Cardiac fibroblast (primary cell): ENCODE data around the gene TBC1D25.

Source experiments
- DNase-seq, 2 donors: peaks; one replicate each; pipeline versions ENCODE4 v3.0.0 to v3.0.0-alpha.2; 2010; ENCODE audit warnings: low read depth in 2 of 2
- H3K4me3 ChIP-seq, 2 donors: replicated peaks in 1 of 2; 1 replicate in 1 of 2; 2 replicates in 1 of 2; pipeline ENCODE4 v1.5.1; 2011; ENCODE audit warnings: low read depth in 2 of 2, low read length in 2 of 2, mild to moderate bottlenecking in 2 of 2, moderate library complexity in 1 of 2
- CTCF ChIP-seq: IDR thresholded peaks from one replicate; pipeline ENCODE4 v1.5.1; 2011; ENCODE audit warnings: low read depth, mild to moderate bottlenecking, low read length, inconsistent platforms

The TBC1D25 gene

DNA sequence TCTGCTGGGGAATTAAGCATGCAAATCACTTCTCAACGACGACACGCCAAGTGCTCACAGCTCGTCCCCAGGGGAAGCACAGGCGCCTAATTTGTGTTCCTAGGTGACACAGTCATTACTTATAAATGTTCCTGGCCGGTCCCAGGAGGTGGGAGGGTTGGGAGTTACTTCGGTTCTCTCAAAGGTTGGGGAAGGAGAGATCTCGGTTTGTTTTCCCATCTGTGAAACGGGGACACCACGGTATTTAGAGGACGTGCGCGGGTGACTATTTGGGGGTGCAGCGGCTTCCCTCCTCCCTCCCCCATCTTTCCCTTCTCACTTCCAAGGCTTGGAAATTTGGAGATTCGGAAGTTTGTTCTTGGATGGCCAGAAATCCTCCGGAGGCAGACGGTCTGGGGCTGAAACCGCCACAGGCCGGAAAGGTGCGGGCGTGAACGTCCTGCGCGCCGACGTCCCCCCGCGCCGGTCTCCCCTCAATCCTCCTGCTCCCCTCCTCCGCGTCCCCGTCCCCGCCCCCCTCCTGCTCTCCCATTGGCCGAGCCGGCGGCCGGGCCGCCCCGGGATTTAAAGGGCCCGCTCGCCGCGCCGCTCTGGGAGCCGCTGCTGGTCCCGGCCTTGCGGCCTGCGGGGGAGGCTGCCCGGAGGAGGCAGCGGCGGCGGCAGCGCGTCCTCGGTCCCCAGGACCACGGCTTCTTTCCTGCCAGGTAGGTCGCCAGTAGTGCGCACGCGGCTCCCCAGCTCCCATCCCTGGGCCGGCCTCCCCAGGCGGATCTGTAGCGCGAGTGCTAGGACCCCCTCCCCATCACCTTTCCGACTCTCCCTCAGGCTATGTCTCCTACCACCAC is 30.9 kb upstream of the TBC1D25 start, which contains the start of gene PORCN:
Gene PORCN (plus strand): TSS at position 593 of the 845 bp plus-strand sequence. CDS start 829 bp downstream, outside the sequence.
- no peak for TF ChIP-seq CTCF
- peak within 1 kb of the TSS; percentile 77 to 80 for H3K4me3 ChIP-seq
- peak; percentile 59 to 62 for DNase-seq

- peak overlapping the region; percentile 77 to 80 for H3K4me3 ChIP-seq
- DNase-seq, result no peak
- TF ChIP-seq CTCF, result no peak
These were observed 30.3 kb upstream of the TBC1D25 start for GRCh38 chrX:48509245-48509590.

GRCh38 chrX:48509619-48510018 is 29.9 kb upstream of the TBC1D25 start:
- DNase-seq, result no peak
- TF ChIP-seq CTCF, result no peak
- peak overlapping the region; percentile 77 to 80 for H3K4me3 ChIP-seq

- peak; percentile 14 to 22 for DNase-seq
- TF ChIP-seq CTCF, result peak; percentile 43
- H3K4me3 ChIP-seq, result no peak overlapping the region
These were observed 28.0 kb upstream of the TBC1D25 start for GRCh38 chrX:48511560-48511959.

GRCh38 chrX:48512371-48512935 is 27.1 kb upstream of the TBC1D25 start:
- no peak for TF ChIP-seq CTCF
- DNase-seq, result no peak
- no peak overlapping the region for H3K4me3 ChIP-seq

DNA sequence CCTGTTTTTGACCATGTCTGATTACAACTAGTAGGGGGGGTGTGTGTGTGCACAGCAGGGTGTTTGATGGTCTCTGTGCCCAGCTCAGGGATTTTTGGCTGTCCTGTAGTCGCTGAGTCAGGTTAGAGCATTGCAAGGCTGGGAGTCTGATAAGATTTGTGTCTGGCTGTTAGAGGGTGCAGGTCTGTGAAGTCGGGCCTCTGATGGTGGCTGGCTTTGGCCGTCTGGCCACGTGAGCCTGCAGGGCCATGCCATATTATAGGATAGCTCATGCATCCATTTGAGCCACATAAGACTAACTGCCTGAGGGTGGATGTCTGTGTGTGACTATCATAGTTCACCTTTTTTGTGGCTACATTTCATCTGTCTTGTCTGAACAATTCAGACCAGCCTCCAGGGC is 25.8 kb upstream of the TBC1D25 start:
- no peak for TF ChIP-seq CTCF
- H3K4me3 ChIP-seq, result no peak overlapping the region
- DNase-seq, result no peak
